Measurements from ENCODE around the gene PRKD2. TPM values are rescaled to one million over a fixed set of nuclear protein-coding genes. Genes with fewer than 3 reads are reported as not detected.

PRKD2 gene
- total RNA-seq, 1 donor, result 9.7 TPM

DNA sequence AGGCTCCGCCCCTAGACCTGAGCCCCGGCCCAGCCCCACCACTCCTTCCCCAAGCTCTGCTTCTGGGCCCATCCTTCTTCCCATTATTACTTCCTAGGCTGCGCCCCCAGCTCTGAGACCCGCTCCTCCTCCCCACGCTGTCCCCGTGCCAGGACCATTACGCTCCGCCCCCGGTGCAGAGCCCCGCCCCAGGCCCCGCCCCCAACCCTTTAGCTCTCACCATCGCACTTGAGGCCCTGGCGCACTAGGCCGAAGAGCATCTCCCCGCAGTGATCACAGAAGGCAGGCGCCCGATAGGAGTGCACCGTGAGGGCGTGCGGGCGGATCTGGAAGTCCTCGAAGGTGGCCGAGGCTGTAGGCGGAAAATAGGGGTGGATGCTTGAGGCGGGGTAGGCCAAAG, 6.2 kb downstream of the PRKD2 start:
- no peak overlapping the region for H3K4me3 ChIP-seq (ENCODE audit: low read depth, low read length)
- DNase-seq (ENCODE audit: low read depth), result no peak
- TF ChIP-seq, protein P1, sequence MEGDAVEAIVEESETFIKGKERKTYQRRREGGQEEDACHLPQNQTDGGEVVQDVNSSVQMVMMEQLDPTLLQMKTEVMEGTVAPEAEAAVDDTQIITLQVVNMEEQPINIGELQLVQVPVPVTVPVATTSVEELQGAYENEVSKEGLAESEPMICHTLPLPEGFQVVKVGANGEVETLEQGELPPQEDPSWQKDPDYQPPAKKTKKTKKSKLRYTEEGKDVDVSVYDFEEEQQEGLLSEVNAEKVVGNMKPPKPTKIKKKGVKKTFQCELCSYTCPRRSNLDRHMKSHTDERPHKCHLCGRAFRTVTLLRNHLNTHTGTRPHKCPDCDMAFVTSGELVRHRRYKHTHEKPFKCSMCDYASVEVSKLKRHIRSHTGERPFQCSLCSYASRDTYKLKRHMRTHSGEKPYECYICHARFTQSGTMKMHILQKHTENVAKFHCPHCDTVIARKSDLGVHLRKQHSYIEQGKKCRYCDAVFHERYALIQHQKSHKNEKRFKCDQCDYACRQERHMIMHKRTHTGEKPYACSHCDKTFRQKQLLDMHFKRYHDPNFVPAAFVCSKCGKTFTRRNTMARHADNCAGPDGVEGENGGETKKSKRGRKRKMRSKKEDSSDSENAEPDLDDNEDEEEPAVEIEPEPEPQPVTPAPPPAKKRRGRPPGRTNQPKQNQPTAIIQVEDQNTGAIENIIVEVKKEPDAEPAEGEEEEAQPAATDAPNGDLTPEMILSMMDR (IDR thresholded peaks at IDR 0.05; ENCODE audit: insufficient read depth, low read length), result no peak

DNA sequence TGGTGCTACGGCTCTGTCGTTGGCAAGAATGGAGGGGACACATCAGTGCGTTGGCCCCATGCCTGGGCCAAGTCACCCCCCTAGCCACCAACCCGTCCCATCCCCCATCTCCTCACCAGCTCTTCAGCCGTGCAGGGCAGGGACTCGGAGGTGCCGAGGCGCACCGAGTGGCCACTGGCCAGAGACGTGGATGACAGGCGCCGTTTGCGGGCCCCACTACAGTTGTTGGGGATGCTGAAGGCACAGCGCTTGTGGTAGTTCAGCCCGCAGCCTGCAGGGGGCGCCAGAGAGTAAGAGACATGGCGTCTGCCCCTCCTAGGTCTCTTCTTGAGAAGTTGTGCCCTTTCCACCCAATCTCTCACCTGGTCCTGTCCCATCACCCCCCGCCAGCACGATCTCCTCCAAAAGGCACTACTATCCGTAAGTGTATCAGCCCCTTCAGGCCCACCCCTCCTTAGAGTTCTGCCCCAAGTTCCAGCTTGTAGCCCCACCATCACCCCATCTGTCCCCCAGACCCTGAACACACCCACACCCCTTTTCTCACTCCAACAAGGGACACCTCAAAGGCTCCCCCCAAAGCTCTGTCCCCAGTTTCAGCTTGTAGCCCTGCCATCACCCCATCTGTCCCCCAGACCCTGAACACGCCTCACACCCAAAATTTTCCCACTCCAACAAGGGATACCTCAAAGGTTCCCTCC, 12.4 kb downstream of the PRKD2 start:
- TF ChIP-seq, protein P1 (IDR thresholded peaks at IDR 0.05; ENCODE audit: insufficient read depth, low read length), result peak; percentile 95
- no peak overlapping the region for H3K4me3 ChIP-seq (ENCODE audit: low read depth, low read length)
- peak; percentile 44 for DNase-seq (ENCODE audit: low read depth)

DNA sequence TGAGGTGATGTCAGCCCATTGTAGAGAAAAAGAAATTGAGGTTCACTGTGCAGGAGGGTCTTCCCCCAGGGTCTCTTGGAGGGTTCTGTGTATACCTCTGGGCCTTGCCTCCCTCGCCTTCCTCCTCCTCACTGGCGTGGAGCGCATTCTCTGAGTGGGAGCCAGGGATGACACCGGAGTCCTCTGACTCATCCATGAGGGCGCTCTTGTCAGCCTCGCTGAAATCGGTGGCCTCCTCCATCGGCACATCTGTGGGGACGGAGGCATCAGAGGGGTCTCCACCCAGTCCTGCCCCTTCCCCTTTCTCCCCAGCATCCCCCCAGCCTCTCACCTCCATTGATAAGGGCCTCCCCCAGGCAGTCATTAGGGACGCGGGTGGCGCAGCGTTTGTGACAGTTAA, 16.2 kb downstream of the PRKD2 start:
- DNase-seq (ENCODE audit: low read depth), result no peak
- TF ChIP-seq, protein P1 (IDR thresholded peaks at IDR 0.05; ENCODE audit: insufficient read depth, low read length), result no peak
- no peak overlapping the region for H3K4me3 ChIP-seq (ENCODE audit: low read depth, low read length)

DNA sequence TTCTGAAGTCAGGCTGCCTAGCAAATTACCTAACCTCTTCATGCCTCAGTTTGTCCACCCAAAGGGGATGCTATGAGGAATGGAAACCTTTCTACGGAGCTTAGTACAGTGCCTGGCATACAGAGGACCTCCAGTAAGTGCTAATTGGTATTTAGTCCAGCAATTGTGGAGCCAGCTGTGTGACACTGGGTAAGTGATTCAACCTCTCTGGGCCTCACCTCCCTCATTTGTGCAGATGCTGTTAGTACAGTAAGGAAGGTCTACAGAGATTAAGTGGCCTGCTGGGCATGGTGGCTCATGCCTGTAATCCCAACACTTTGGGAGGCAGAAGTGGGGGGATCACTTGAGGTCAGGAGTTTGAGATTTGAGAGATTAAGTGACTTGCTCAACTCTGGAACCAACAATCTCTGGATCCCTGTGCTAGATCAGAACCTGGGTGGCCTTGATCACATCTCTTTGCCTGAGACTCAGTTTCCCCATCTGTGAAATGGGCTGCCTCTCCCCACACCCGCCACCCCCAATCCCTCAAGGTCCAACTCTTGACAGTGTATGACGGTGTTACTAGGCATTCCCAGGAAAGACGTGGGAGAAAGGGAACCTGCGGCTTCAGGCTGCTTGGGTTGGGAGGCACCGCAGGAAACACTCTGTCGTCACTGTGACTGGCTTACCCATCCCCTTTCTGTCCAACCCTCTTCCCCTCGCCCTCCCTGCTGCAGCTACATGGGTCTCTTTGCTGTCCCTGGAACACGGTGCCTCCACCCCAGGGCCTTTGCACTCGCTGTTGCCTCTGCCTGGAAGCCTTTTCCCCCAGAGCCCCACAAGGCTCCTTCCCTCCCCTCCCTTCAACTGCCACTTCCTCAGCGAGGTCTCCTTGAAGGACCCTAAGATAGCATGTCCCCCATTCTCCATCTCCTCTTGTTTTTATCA, 18.3 kb downstream of the PRKD2 start:
- no peak for DNase-seq (ENCODE audit: low read depth)
- TF ChIP-seq, protein P1 (IDR thresholded peaks at IDR 0.05; ENCODE audit: insufficient read depth, low read length), result no peak
- H3K4me3 ChIP-seq (ENCODE audit: low read depth, low read length), result no peak overlapping the region

DNA sequence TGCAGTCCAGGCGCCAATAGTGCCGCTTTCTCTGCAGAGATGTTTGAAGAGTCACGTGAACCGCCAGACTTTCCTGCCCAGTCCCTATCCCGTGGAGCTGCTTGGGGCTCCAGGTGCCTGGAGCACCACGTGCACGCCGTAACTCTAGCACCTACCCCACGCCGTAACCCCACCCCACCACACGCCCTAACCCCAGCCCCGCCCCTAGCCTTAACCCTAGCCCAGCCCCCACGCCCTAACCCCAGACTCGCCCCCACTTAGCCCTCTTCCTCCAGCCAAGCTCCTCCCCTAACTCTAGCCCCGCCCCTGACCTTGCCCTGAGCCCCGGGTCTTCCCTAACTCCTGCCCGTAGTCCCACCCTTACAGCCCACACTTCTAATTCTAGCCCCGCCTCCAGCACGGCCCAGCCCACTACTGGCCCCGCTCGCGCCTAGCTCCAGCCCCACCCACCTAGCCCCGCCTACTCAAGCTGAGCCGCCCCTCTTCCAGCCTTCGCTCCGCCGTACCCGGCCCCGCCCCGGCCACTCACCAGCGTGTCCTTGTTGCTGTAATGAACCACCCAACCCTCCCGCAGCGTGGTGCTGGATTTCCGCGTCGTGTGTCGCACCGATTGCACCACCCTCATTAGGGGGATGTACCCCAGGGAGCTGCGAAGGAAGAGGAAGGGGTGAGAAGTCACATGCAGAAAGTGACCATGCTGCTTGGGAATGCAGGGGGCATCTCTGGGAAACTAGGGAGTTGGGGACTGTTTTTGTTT, 19.5 kb downstream of the PRKD2 start:
- H3K4me3 ChIP-seq (ENCODE audit: low read depth, low read length), result no peak overlapping the region
- DNase-seq (ENCODE audit: low read depth), result peak; percentile 51
- TF ChIP-seq, protein P1 (IDR thresholded peaks at IDR 0.05; ENCODE audit: insufficient read depth, low read length), result no peak

DNA sequence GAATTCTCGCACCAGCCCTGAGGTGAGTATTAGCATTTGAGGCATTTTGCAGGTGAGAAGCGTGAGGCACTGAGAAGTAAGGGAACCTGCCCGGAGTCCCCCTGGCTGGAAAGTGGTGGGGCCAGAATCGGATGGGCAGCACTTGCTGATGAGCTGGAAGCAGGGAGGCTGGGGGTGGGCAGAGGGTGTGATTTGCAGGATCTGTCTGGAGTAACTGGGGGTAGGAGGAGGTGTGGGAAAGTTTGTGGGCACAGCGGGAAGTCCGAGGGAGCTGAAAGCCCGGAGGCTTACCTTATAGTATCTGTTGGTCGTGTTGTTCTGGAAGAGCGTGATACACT, 20.1 kb downstream of the PRKD2 start:
- no peak overlapping the region for H3K4me3 ChIP-seq (ENCODE audit: low read depth, low read length)
- no peak for DNase-seq (ENCODE audit: low read depth)
- TF ChIP-seq, protein P1 (IDR thresholded peaks at IDR 0.05; ENCODE audit: insufficient read depth, low read length), result no peak
